Eye (tissue), 1 donor: ENCODE measurements around the gene MSMB.
"Not testable (repeated sequence)": the region's sequence is repeated elsewhere in the genome, so short reads cannot be mapped to it uniquely, and the experiment has no call there.

Experiments used
- DNase-seq: peaks from one replicate; pipeline ENCODE4 v3.0.0-alpha.2; 2015

The MSMB gene

GRCh38 chr10:46004963-46005362 lies 41.1 kb downstream of the MSMB start:
- DNase-seq: no peak

- DNase-seq: no peak
Measured at GRCh38 chr10:46002916-46003693, 43.0 kb downstream of the MSMB start.

- not testable (repeated sequence) for DNase-seq
Measured at GRCh38 chr10:46002189-46002687, 43.8 kb downstream of the MSMB start.

- no peak for DNase-seq
Measured at GRCh38 chr10:46001187-46001756, 44.8 kb downstream of the MSMB start.

- DNase-seq: no peak
Measured at GRCh38 chr10:46000538-46000937, 45.5 kb downstream of the MSMB start.

- DNase-seq: not testable (repeated sequence)
Measured at GRCh38 chr10:45999955-46000354, 46.1 kb downstream of the MSMB start.

GRCh38 chr10:45997994-45998763 lies 47.9 kb downstream of the MSMB start:
- DNase-seq: no peak

GRCh38 chr10:45997557-45997956 lies 48.5 kb downstream of the MSMB start:
- DNase-seq: no peak

GRCh38 chr10:45985590-45985989 lies 60.5 kb downstream of the MSMB start:
- DNase-seq: not testable (repeated sequence)

- DNase-seq: not testable (repeated sequence)
Measured at GRCh38 chr10:45984473-45984872, 61.6 kb downstream of the MSMB start.

GRCh38 chr10:45983538-45984186 lies 62.4 kb downstream of the MSMB start:
- peak; percentile 61 for DNase-seq
